Limb (tissue), 2 donors: ENCODE data around the gene HOXC13.
A peak's percentile ranks its signal among the peaks of the same experiment; 100 is the strongest.

Source experiments
- DNase-seq, 2 donors: peaks; one replicate each; pipeline ENCODE4 v3.0.0-alpha.2; 2016; ENCODE audit errors: extremely low spot score in 2 of 2

HOXC13 gene

GRCh38 chr12:53994264-53995001 lies 55.8 kb downstream of the HOXC13 start:
- DNase-seq = peak in 1 of 2 donors; percentile 70

- DNase-seq = no peak
Measured at GRCh38 chr12:53995002-53995377, 56.4 kb downstream of the HOXC13 start.

DNA sequence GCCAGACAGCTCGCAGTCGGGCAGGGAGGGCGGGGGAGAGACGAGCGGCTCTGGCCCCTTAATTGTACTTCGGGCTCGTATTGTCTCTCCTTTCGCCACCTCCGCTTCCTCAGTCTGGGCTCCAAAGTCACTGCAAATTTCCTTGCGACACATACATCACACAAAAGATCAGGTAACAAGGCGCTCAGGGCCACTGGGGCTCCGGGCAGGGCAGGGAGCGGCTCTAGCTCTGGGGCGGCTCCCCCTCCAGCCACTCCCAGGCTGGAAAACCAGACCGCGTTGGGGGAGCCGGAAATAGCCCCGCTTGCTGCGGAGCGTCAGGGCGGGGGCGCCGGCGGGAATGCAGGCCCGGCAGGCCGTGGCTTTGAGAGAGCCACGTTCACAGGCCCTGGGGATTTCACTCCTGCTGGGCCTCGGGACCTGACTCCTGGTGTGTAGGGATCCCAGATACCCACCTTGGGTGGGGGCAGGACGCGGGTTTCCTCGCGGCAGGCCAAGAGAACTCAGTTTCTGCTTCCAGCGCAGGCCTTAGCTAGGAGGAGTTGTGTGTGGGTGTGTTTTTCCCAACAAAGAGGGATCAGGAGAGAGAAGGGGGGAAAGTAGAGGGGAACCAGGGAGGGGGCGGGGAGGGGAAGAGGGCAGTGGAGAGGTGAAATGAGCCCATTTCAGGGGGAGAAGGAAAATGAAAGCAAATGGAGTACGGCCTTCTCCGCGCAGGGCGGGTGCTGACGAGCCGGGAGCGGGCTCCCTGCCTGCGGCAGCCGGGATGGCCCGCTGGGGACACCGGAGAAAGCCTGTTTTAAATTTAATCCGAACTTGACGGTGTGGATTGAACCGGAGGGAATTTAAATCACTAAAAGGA lies 57.0 kb downstream of the HOXC13 start:
- DNase-seq = peak in 1 of 2 donors; percentile 78
